Neural progenitor cell (in vitro differentiated cells): ENCODE measurements around the gene RAPGEF2.

ENCODE experiments used
- EZH2 ChIP-seq: fragments of 200-600 bp; sonication (generic); IDR thresholded peaks from 2 replicates; pipeline ENCODE4 v1.6.1; 2017; ENCODE audit warnings: antibody characterized with exemption, mild to moderate bottlenecking, moderate library complexity
- EZH2phosphoT487 ChIP-seq: fragments of 200-600 bp; sonication (generic); IDR thresholded peaks from 2 replicates; pipeline ENCODE4 v1.6.1; 2017; ENCODE audit warnings: antibody characterized with exemption
- TF ChIP-seq, protein P1 (sequence below): fragments of 200-600 bp; sonication (generic); IDR thresholded peaks from 2 replicates; pipeline ENCODE4 v1.5.1; 2017; ENCODE audit warnings: antibody characterized with exemption, mild to moderate bottlenecking

DNA sequence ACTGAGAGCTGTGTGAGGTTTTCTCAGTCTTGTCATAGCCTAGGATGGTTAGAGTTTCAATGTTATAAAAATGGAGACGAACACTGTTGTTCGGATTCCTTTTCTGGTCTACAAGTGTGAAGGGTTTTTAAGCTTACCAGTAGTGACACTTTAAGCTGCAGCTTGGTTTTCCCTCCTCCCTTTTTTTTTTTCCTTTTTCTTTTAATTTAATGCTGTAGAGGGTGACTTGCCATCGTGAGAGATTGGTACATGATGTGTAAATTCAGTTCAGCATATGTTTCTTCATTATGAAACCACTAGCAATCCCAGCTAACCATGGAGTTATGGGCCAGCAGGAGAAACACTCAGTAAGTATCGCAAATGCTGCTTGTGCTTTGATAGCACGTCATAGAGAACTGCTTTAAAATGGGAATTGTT, 165.0 kb downstream of the RAPGEF2 start:
- TF ChIP-seq, protein P1, sequence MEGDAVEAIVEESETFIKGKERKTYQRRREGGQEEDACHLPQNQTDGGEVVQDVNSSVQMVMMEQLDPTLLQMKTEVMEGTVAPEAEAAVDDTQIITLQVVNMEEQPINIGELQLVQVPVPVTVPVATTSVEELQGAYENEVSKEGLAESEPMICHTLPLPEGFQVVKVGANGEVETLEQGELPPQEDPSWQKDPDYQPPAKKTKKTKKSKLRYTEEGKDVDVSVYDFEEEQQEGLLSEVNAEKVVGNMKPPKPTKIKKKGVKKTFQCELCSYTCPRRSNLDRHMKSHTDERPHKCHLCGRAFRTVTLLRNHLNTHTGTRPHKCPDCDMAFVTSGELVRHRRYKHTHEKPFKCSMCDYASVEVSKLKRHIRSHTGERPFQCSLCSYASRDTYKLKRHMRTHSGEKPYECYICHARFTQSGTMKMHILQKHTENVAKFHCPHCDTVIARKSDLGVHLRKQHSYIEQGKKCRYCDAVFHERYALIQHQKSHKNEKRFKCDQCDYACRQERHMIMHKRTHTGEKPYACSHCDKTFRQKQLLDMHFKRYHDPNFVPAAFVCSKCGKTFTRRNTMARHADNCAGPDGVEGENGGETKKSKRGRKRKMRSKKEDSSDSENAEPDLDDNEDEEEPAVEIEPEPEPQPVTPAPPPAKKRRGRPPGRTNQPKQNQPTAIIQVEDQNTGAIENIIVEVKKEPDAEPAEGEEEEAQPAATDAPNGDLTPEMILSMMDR: no peak
- TF ChIP-seq EZH2 (no peak), EZH2phosphoT487 (no peak)
